NB4 (cell line): ENCODE measurements around the gene RPS6KA2.

Experiments used
- CTCF ChIP-seq: IDR thresholded peaks from one replicate; pipeline ENCODE4 v1.5.1; 2012; ENCODE audit warnings: low read depth, low read length
- MAX ChIP-seq: IDR thresholded peaks from 2 replicates; pipeline ENCODE4 v1.6.1; 2011; ENCODE audit warnings: low read depth, low read length
- MYC ChIP-seq: IDR thresholded peaks from 2 replicates; pipeline ENCODE4 v1.6.1; 2011; ENCODE audit warnings: low read depth, low read length
- POLR2A ChIP-seq: IDR thresholded peaks from 2 replicates; pipeline ENCODE4 v1.6.1; 2011; ENCODE audit warnings: mild to moderate bottlenecking; ENCODE audit not compliant: insufficient read length; ENCODE audit errors: extremely low read depth

GRCh38 chr6:166670013-166670412 is 43.0 kb upstream of the RPS6KA2 start:
- TF ChIP-seq POLR2A (no peak), CTCF (no peak), MYC (no peak), MAX (no peak)
